HepG2 (cell line): Measurements from ENCODE around the gene TBR1.

ENCODE experiments used
- EP300 ChIP-seq, 3 experiments: sonication (generic) in 1 of 3; formaldehyde crosslinking in 1 of 3; IDR thresholded peaks; 2 replicates each; pipeline versions ENCODE4 v1.5.1 to v1.6.1; 2011 to 2020; ENCODE audit warnings: low read depth in 2 of 3, low read length in 2 of 3, borderline replicate concordance in 1 of 3, improper control_type of control experiment in 1 of 3, mild to moderate bottlenecking in 1 of 3, missing genetic modification reagents in 1 of 3, moderate library complexity in 1 of 3
- GMEB2 ChIP-seq: IDR thresholded peaks from 2 replicates; pipeline ENCODE4 v1.6.1; 2016; ENCODE audit warnings: missing biosample characterization, missing genetic modification reagents, low read depth
- HIVEP1 ChIP-seq: sonication (generic); formaldehyde crosslinking; IDR thresholded peaks from 2 replicates; pipeline ENCODE4 v1.4.0; 2020; ENCODE audit warnings: mild to moderate bottlenecking, missing genetic modification reagents
- MAX ChIP-seq: IDR thresholded peaks from 2 replicates; pipeline ENCODE4 v1.6.1; 2012; ENCODE audit warnings: inconsistent platforms
- SNAPC4 ChIP-seq: sonication (generic); formaldehyde crosslinking; IDR thresholded peaks from 2 replicates; pipeline ENCODE4 v1.4.0; 2020; ENCODE audit warnings: mild to moderate bottlenecking, missing genetic modification reagents
- ZNF274 ChIP-seq: sonication (generic); formaldehyde crosslinking; IDR thresholded peaks from 2 replicates; pipeline ENCODE4 v1.5.1; 2020; ENCODE audit warnings: mild to moderate bottlenecking, missing genetic modification reagents
- ZNF407 ChIP-seq: sonication (generic); formaldehyde crosslinking; IDR thresholded peaks from one replicate; pipeline ENCODE4 v1.5.1; 2020; ENCODE audit warnings: mild to moderate bottlenecking, missing genetic modification reagents; ENCODE audit errors: not compliant biosample characterization

- TF ChIP-seq ZNF407 (CRISPR knock-in tag) (no peak), MAX (no peak), HIVEP1 (CRISPR knock-in tag) (no peak), EP300 (IDR thresholded peaks at IDR 0.05; ENCODE audit: low read depth in 2 of 2, low read length in 2 of 2) (no peak), EP300 (CRISPR knock-in tag; IDR thresholded peaks at IDR 0.05; ENCODE audit: borderline replicate concordance) (no peak), SNAPC4 (CRISPR knock-in tag) (no peak), GMEB2 (no peak), ZNF274 (CRISPR knock-in tag) (no peak)
These were observed 9.0 kb downstream of the TBR1 start for GRCh38 chr2:161424891-161425727.
